HEK293 (cell line): ENCODE results near the gene SLC5A10.

ENCODE experiments used
- CTCF ChIA-PET: fragments of 350-600 bp; formaldehyde crosslinking; extraction: SDS; loops from one replicate; lab custom pipeline; 2021; ENCODE audit warnings: antibody characterized with exemption; lab: Yijun Ruan, JAX
- POLR2A ChIA-PET: fragments of 300-600 bp; formaldehyde crosslinking; extraction: SDS; loops from one replicate; lab custom pipeline; 2020; ENCODE audit warnings: antibody characterized with exemption, inconsistent platforms; lab: Yijun Ruan, JAX
- H3K27ac ChIP-seq: fragments of 200-500 bp; sonication (Bioruptor generic); 2 replicates; pipeline ENCODE4 v1.5.1; 2014; ENCODE audit warnings: low read depth, low read length, control low read depth, inconsistent platforms; ENCODE audit errors: extremely low read depth
- H3K36me3 ChIP-seq, 2 experiments: fragments of 200-500 bp in 1 of 2; sonication (Bioruptor generic) in 1 of 2; 1 replicate in 1 of 2; 2 replicates in 1 of 2; pipeline ENCODE4 v1.5.1; 2014 to 2017; ENCODE audit warnings: inconsistent platforms in 2 of 2, low read length in 2 of 2; ENCODE audit not compliant: control insufficient read depth in 2 of 2, insufficient read depth in 1 of 2
- H3K4me1 ChIP-seq: fragments of 200-500 bp; sonication (Bioruptor generic); 2 replicates; pipeline ENCODE4 v1.5.1; 2014; ENCODE audit warnings: mild to moderate bottlenecking, low read length, inconsistent platforms; ENCODE audit not compliant: control insufficient read depth, insufficient read depth
- H3K4me3 ChIP-seq: 2 replicates; pipeline ENCODE4 v1.5.1; 2011; ENCODE audit warnings: low read depth, mild to moderate bottlenecking, control low read depth, low read length, moderate library complexity
- H3K9me3 ChIP-seq: fragments of 200-500 bp; sonication (Bioruptor generic); 2 replicates; pipeline ENCODE4 v1.5.1; 2014; ENCODE audit warnings: low read depth, low read length, inconsistent platforms; ENCODE audit not compliant: control insufficient read depth, insufficient read depth
- BCL11B ChIP-seq: fragments of 450-650 bp; formaldehyde crosslinking; IDR thresholded peaks from 2 replicates; pipeline ENCODE4 v1.5.1; 2016; ENCODE audit warnings: low read depth, missing biosample characterization, missing genetic modification characterization
- EGR2 ChIP-seq: fragments of 450-650 bp; formaldehyde crosslinking; IDR thresholded peaks from 2 replicates; pipeline ENCODE4 v1.5.1; 2016; ENCODE audit warnings: low read depth, missing biosample characterization, missing genetic modification characterization
- GLI4 ChIP-seq: fragments of 450-650 bp; formaldehyde crosslinking; IDR thresholded peaks from 2 replicates; pipeline ENCODE4 v1.5.1; 2016; ENCODE audit warnings: missing biosample characterization, missing genetic modification characterization
- GLIS1 ChIP-seq: fragments of 450-650 bp; formaldehyde crosslinking; IDR thresholded peaks from 2 replicates; pipeline ENCODE4 v1.5.1; 2016; ENCODE audit warnings: missing biosample characterization, missing genetic modification characterization
- HIC1 ChIP-seq: fragments of 450-650 bp; formaldehyde crosslinking; IDR thresholded peaks from 2 replicates; pipeline ENCODE4 v1.5.1; 2016; ENCODE audit warnings: missing biosample characterization, missing genetic modification characterization
- KLF1 ChIP-seq: fragments of 450-650 bp; formaldehyde crosslinking; IDR thresholded peaks from 2 replicates; pipeline ENCODE4 v1.5.1; 2016; ENCODE audit warnings: missing biosample characterization, missing genetic modification characterization
- KLF17 ChIP-seq: fragments of 450-650 bp; formaldehyde crosslinking; IDR thresholded peaks from 2 replicates; pipeline ENCODE4 v1.5.1; 2016; ENCODE audit warnings: missing biosample characterization, missing genetic modification characterization
- KLF7 ChIP-seq: fragments of 450-650 bp; formaldehyde crosslinking; IDR thresholded peaks from 2 replicates; pipeline ENCODE4 v1.5.1; 2016; ENCODE audit warnings: missing biosample characterization, missing genetic modification characterization, borderline replicate concordance
- KLF9 ChIP-seq: fragments of 450-650 bp; formaldehyde crosslinking; IDR thresholded peaks from 2 replicates; pipeline ENCODE4 v1.5.1; 2016; ENCODE audit warnings: missing biosample characterization, missing genetic modification characterization, low read depth
- MEIS1 ChIP-seq: sonication (generic); formaldehyde crosslinking; IDR thresholded peaks from 2 replicates; pipeline ENCODE4 v1.8.1; 2022; ENCODE audit warnings: missing genetic modification reagents, mild to moderate bottlenecking, borderline replicate concordance
- ZBTB1 ChIP-seq: fragments of 450-650 bp; formaldehyde crosslinking; IDR thresholded peaks from 2 replicates; pipeline ENCODE4 v1.5.1; 2016; ENCODE audit warnings: missing biosample characterization, missing genetic modification characterization
- ZFHX2 ChIP-seq: fragments of 450-650 bp; formaldehyde crosslinking; conservative IDR thresholded peaks from 2 replicates; pipeline ENCODE4 v1.5.1; 2016; ENCODE audit warnings: missing biosample characterization, missing genetic modification characterization
- ZIC2 ChIP-seq: fragments of 450-650 bp; formaldehyde crosslinking; IDR thresholded peaks from 2 replicates; pipeline ENCODE4 v1.5.1; 2016; ENCODE audit warnings: missing biosample characterization, missing genetic modification characterization
- ZNF10 ChIP-seq: fragments of 450-650 bp; formaldehyde crosslinking; IDR thresholded peaks from 2 replicates; pipeline ENCODE4 v1.5.1; 2017; ENCODE audit warnings: missing biosample characterization, missing genetic modification characterization
- ZNF18 ChIP-seq: fragments of 450-650 bp; formaldehyde crosslinking; IDR thresholded peaks from 2 replicates; pipeline ENCODE4 v1.5.1; 2016; ENCODE audit warnings: missing biosample characterization, missing genetic modification characterization
- ZNF274 ChIP-seq, 2 experiments: fragments of 200-500 bp in 1 of 2; fragments of 450-650 bp in 1 of 2; sonication (Bioruptor generic) in 1 of 2; formaldehyde crosslinking in 1 of 2; IDR thresholded peaks; 2 replicates each; pipeline versions ENCODE4 v1.5.1 to v1.6.1; 2014 to 2016; ENCODE audit warnings: borderline replicate concordance in 1 of 2, inconsistent platforms in 1 of 2, low read length in 1 of 2, missing biosample characterization in 1 of 2, missing genetic modification characterization in 1 of 2
- ZNF302 ChIP-seq: fragments of 450-650 bp; formaldehyde crosslinking; IDR thresholded peaks from 2 replicates; pipeline ENCODE4 v1.5.1; 2016; ENCODE audit warnings: missing biosample characterization, missing genetic modification characterization, low read depth
- ZNF341 ChIP-seq: fragments of 450-650 bp; formaldehyde crosslinking; IDR thresholded peaks from 2 replicates; pipeline ENCODE4; 2016; ENCODE audit warnings: low read depth, missing biosample characterization, missing genetic modification characterization
- ZNF350 ChIP-seq: fragments of 450-650 bp; formaldehyde crosslinking; IDR thresholded peaks from 2 replicates; pipeline ENCODE4 v1.5.0; 2017; ENCODE audit warnings: missing biosample characterization, mild to moderate bottlenecking, missing genetic modification characterization
- ZNF558 ChIP-seq: fragments of 450-650 bp; formaldehyde crosslinking; IDR thresholded peaks from 2 replicates; pipeline ENCODE4 v1.5.1; 2016; ENCODE audit warnings: missing biosample characterization, missing genetic modification characterization
- ZNF571 ChIP-seq: fragments of 450-650 bp; formaldehyde crosslinking; IDR thresholded peaks from 2 replicates; pipeline ENCODE4 v1.5.0; 2017; ENCODE audit warnings: missing biosample characterization, missing genetic modification characterization
- ZNF704 ChIP-seq: fragments of 450-650 bp; formaldehyde crosslinking; IDR thresholded peaks from 2 replicates; pipeline ENCODE4 v1.5.1; 2016; ENCODE audit warnings: missing biosample characterization, missing genetic modification characterization
- ZNF747 ChIP-seq: fragments of 450-650 bp; formaldehyde crosslinking; IDR thresholded peaks from 2 replicates; pipeline ENCODE4 v1.5.1; 2016; ENCODE audit warnings: missing biosample characterization, missing genetic modification characterization
- ZNF785 ChIP-seq: fragments of 450-650 bp; formaldehyde crosslinking; IDR thresholded peaks from 2 replicates; pipeline ENCODE4 v1.5.1; 2016; ENCODE audit warnings: missing biosample characterization, missing genetic modification characterization
- ZSCAN4 ChIP-seq: fragments of 450-650 bp; formaldehyde crosslinking; IDR thresholded peaks from 2 replicates; pipeline ENCODE4 v1.5.1; 2017; ENCODE audit warnings: missing biosample characterization, missing genetic modification characterization

Gene SLC5A10

GRCh38 chr17:19009970-19010369, 58.0 kb downstream of the SLC5A10 start:
- H3K4me1 ChIP-seq: peaks cover 5% of the 10 kb centered on the region; the same call in 1 of the 2 replicates
- H3K36me3 ChIP-seq: no peaks in the 10 kb centered on the region
- H3K4me3 ChIP-seq: no peak overlapping the region
- TF ChIP-seq EGR2 (tag by site-specific recombination) (peak; percentile 42; the same call in 1 of the 2 replicates), ZNF341 (tag by site-specific recombination) (peak; percentile 51), KLF9 (tag by site-specific recombination) (no peak), ZSCAN4 (tag by site-specific recombination) (no peak), ZFHX2 (tag by site-specific recombination) (peak; percentile 61)
- H3K27ac ChIP-seq: no peak overlapping the region
- no peaks in the 10 kb centered on the region for H3K9me3 ChIP-seq
- ChIA-PET CTCF (no interaction called here), POLR2A (no interaction called here)

- ChIA-PET POLR2A (interaction anchor here (0.5 kb wide), 1 partner anchor 54 kb away, joined by 8 read pairs; no protein-coding TSS in a partner anchor), CTCF (no interaction called here)
- no peaks in the 10 kb centered on the region for H3K36me3 ChIP-seq
- no peak overlapping the region for H3K4me3 ChIP-seq
- peaks cover 5% of the 10 kb centered on the region; the same call in 1 of the 2 replicates for H3K4me1 ChIP-seq
- H3K27ac ChIP-seq: no peak overlapping the region
- no peaks in the 10 kb centered on the region for H3K9me3 ChIP-seq
- TF ChIP-seq ZNF785 (tag by site-specific recombination) (no peak), ZNF571 (tag by site-specific recombination) (no peak), ZNF350 (tag by site-specific recombination) (no peak), ZNF302 (no peak), ZNF18 (tag by site-specific recombination) (no peak), ZFHX2 (tag by site-specific recombination) (peak; percentile 67), GLI4 (tag by site-specific recombination) (peak; percentile 93; the same call in 1 of the 2 replicates), ZNF10 (tag by site-specific recombination) (no peak), KLF7 (tag by site-specific recombination) (no peak), BCL11B (no peak), HIC1 (tag by site-specific recombination) (no peak), ZBTB1 (tag by site-specific recombination) (no peak), ZNF558 (tag by site-specific recombination) (no peak), ZIC2 (peak; percentile 55), GLIS1 (tag by site-specific recombination) (no peak), KLF17 (tag by site-specific recombination) (peak; percentile 91), MEIS1 (CRISPR knock-in tag) (no peak), ZNF747 (tag by site-specific recombination) (no peak), EGR2 (tag by site-specific recombination) (peak; percentile 62), ZNF704 (tag by site-specific recombination) (no peak), KLF1 (tag by site-specific recombination) (peak; percentile 57), ZNF274 (IDR thresholded peaks at IDR 0.05; ENCODE audit: low read length) (no peak), ZNF274 (tag by site-specific recombination; IDR thresholded peaks at IDR 0.05; ENCODE audit: borderline replicate concordance) (no peak)
Observed at GRCh38 chr17:19010729-19011505, 59.0 kb downstream of the SLC5A10 start.
